Activated CD4-positive, alpha-beta T cell treated with anti-CD3 and anti-CD28 coated beads for 36 hours (primary cell): ENCODE data around the gene IGLL1. TPM values are rescaled to one million over a fixed set of nuclear protein-coding genes. Genes with fewer than 3 reads are reported as not detected.

ENCODE experiments used
- ATAC-seq: fragments of 200-7000 bp; cut with Tn5 transposase; one replicate; pipeline ENCODE4 v1.10.0; 2021; ENCODE audit warnings: mild to moderate bottlenecking, moderate library complexity
- CTCF ChIA-PET: fragments of 350-600 bp; sonication (Branson Sonifier 250); formaldehyde crosslinking; loops from one replicate; lab custom pipeline; 2021; ENCODE audit warnings: antibody characterized with exemption; lab: Charles Lee
- POLR2A ChIA-PET: fragments of 350-600 bp; sonication (Branson Sonifier 250); formaldehyde crosslinking; loops from one replicate; lab custom pipeline; 2021; ENCODE audit warnings: antibody characterized with exemption, inconsistent platforms; lab: Charles Lee
- DNase-seq: peaks from one replicate; pipeline ENCODE4 v3.0.0-alpha.2; 2020
- H3K27ac Mint-ChIP-seq: one replicate; pipeline ENCODE4 v1.8.0; 2021; ENCODE audit warnings: mixed read lengths
- H3K27me3 Mint-ChIP-seq: one replicate; pipeline ENCODE4 v1.8.0; 2021; ENCODE audit warnings: mixed read lengths
- H3K36me3 Mint-ChIP-seq: one replicate; pipeline ENCODE4 v1.8.0; 2021; ENCODE audit warnings: low read depth, mixed read lengths
- H3K4me1 Mint-ChIP-seq: one replicate; pipeline ENCODE4 v1.8.0; 2021; ENCODE audit warnings: mixed read lengths
- H3K4me3 Mint-ChIP-seq: one replicate; pipeline ENCODE4 v1.8.0; 2021; ENCODE audit warnings: mild to moderate bottlenecking, moderate library complexity, mixed read lengths
- H3K9me3 Mint-ChIP-seq: one replicate; pipeline ENCODE4 v1.8.0; 2021; ENCODE audit warnings: low read depth, mixed read lengths
- intact Hi-C, 2 experiments: fragments of 100-400 bp; cut with DNase I in 1 of 2; cut with micrococcal nuclease in 1 of 2; formaldehyde crosslinking; loops; one replicate each; pipeline versions ENCODE4 v1.14.2 to v1.15.1; 2022 to 2024; cut with DNase I, micrococcal nuclease
- total RNA-seq, 2 experiments: library from RNA; stranded (reverse); gene quantifications; one replicate each; pipeline ENCODE4 v1.2.3, GENCODE V29; 2021

IGLL1 gene
- total RNA-seq, 2 experiments from 2014 or later, result not detected

GRCh38 chr22:23533328-23533762 is 46.7 kb downstream of the IGLL1 start:
- Mint-ChIP-seq H3K27ac (no peak overlapping the region), H3K9me3 (no peaks in the 10 kb centered on the region), H3K36me3 (no peaks in the 10 kb centered on the region), H3K4me1 (no peaks in the 10 kb centered on the region), H3K27me3 (no peaks in the 10 kb centered on the region), H3K4me3 (no peak overlapping the region)
- ChIA-PET POLR2A (no interaction called here), CTCF (interaction anchor here (0.7 kb wide), 1 partner anchor 324 kb away, joined by 3 read pairs; the partner anchor contains the start of gene SLC2A11)
- ATAC-seq, result peak; percentile 64
- intact Hi-C loops, result loop anchor here in 1 of 2 experiments (10.0 kb wide), 1 partner anchor 99 kb away; no protein-coding TSS in a partner anchor
- peak; percentile 62 for DNase-seq

GRCh38 chr22:23532731-23533130 is 47.4 kb downstream of the IGLL1 start:
- no peak for DNase-seq
- intact Hi-C loops, result loop anchor here in 1 of 2 experiments (10.0 kb wide), 1 partner anchor 98 kb away; no protein-coding TSS in a partner anchor
- no peak overlapping the region for H3K4me3 Mint-ChIP-seq
- H3K4me1 Mint-ChIP-seq, result no peaks in the 10 kb centered on the region
- ChIA-PET CTCF (interaction anchor here (0.7 kb wide), 1 partner anchor 325 kb away, joined by 3 read pairs; the partner anchor contains the start of gene SLC2A11), POLR2A (no interaction called here)
- no peaks in the 10 kb centered on the region for H3K36me3 Mint-ChIP-seq
- H3K27me3 Mint-ChIP-seq, result no peaks in the 10 kb centered on the region
- no peak for ATAC-seq
- no peaks in the 10 kb centered on the region for H3K9me3 Mint-ChIP-seq
- H3K27ac Mint-ChIP-seq, result no peak overlapping the region

DNA sequence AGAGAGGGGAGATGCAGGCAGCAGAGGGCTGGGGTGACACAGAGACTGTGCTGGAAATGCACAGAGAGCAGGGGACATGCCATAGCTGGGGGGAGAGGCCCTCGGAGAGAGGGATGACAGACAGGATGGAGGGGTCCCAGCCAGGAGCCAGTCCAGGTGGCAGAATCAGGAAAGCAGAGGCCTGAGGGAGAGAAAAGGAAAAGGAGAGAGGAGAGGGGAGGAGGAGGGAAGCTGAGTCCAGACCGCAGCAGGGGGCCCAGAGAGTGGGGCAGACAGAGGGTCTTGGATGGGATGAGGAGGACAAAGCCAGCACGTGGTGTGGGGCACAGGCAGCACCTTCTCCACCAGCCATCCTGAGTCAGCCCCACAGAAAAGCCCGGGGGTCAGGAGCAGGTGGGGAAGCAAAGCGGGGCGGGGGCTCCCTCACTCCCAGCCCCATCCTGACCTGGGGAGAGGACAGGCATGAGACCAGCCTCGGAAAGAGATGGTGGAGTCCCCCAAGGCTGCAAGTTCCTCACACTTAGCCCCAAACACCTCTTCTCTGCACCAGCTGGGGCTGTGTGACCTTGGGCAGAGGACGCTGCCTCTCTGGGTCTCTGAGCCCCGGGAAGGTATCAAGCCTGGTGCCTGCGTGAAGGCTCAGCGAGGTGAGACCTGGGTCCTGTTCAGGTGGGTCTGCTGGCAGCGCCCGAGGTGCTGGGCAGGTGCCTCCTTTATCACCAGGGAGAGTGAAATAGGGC is 48.0 kb downstream of the IGLL1 start:
- Mint-ChIP-seq H3K27ac (no peak overlapping the region), H3K4me1 (no peaks in the 10 kb centered on the region), H3K9me3 (no peaks in the 10 kb centered on the region), H3K36me3 (no peaks in the 10 kb centered on the region), H3K27me3 (no peaks in the 10 kb centered on the region), H3K4me3 (no peak overlapping the region)
- CTCF ChIA-PET, result interaction anchor here (0.6 to 0.7 kb wide), 2 partner anchors 325 to 485 kb away, joined by 3 read pairs; partner anchors contain the start of gene SLC2A11
- intact Hi-C loops, result loop anchor here in 1 of 2 experiments (10.0 kb wide), 1 partner anchor 97 kb away; no protein-coding TSS in a partner anchor
- no peak for ATAC-seq
- no peak for DNase-seq
- POLR2A ChIA-PET, result no interaction called here

GRCh38 chr22:23531283-23531956 is 48.7 kb downstream of the IGLL1 start:
- Mint-ChIP-seq H3K9me3 (no peaks in the 10 kb centered on the region), H3K27me3 (no peaks in the 10 kb centered on the region), H3K4me1 (no peaks in the 10 kb centered on the region), H3K27ac (no peak overlapping the region), H3K4me3 (no peak overlapping the region), H3K36me3 (no peaks in the 10 kb centered on the region)
- DNase-seq, result no peak
- intact Hi-C loops, result loop anchor here in 1 of 2 experiments (10.0 kb wide), 1 partner anchor 97 kb away; no protein-coding TSS in a partner anchor
- ChIA-PET CTCF (interaction anchor here (0.6 kb wide), 1 partner anchor 485 kb away, joined by 3 read pairs; no protein-coding TSS in a partner anchor), POLR2A (no interaction called here)
- no peak for ATAC-seq

- Mint-ChIP-seq H3K27me3 (no peaks in the 10 kb centered on the region), H3K36me3 (no peaks in the 10 kb centered on the region), H3K27ac (no peak overlapping the region), H3K4me3 (no peak overlapping the region), H3K9me3 (no peaks in the 10 kb centered on the region), H3K4me1 (no peaks in the 10 kb centered on the region)
- intact Hi-C loops, result loop anchor here in 1 of 2 experiments (10.0 kb wide), 1 partner anchor 96 kb away; no protein-coding TSS in a partner anchor
- no peak for ATAC-seq
- ChIA-PET POLR2A (no interaction called here), CTCF (no interaction called here)
- DNase-seq, result no peak
Measured at GRCh38 chr22:23530766-23531282, 49.3 kb downstream of the IGLL1 start.

DNA sequence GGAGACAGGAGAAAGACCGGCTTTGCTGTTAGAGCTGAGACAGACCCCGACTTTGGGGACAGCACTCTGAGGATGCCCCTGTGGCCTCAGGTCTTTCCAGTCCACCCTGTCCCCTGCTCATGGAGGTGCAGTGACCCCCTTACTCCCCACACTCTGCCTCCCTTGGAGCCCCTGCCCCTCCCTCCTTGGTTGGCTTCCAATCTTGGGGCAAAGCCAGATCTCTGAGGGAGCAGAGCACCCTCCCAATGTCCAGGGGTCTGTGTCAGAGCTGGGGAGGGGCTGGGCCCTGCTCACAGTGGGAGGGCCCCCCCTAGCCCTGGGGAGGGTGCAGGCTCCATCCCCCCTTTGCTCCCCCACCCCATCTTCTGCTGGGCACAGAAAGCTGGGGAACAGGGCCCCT is 50.0 kb downstream of the IGLL1 start:
- ChIA-PET POLR2A (no interaction called here), CTCF (interaction anchor here (0.6 kb wide), 1 partner anchor 221 kb away, joined by 3 read pairs; no protein-coding TSS in a partner anchor)
- H3K36me3 Mint-ChIP-seq, result no peaks in the 10 kb centered on the region
- H3K27me3 Mint-ChIP-seq, result no peaks in the 10 kb centered on the region
- no peaks in the 10 kb centered on the region for H3K9me3 Mint-ChIP-seq
- no peaks in the 10 kb centered on the region for H3K4me1 Mint-ChIP-seq
- no peak overlapping the region for H3K4me3 Mint-ChIP-seq
- ATAC-seq (no peak), DNase-seq (no peak)
- intact Hi-C loops, result loop anchor here in 1 of 2 experiments (10.0 kb wide), 1 partner anchor 95 kb away; no protein-coding TSS in a partner anchor
- H3K27ac Mint-ChIP-seq, result no peak overlapping the region

DNA sequence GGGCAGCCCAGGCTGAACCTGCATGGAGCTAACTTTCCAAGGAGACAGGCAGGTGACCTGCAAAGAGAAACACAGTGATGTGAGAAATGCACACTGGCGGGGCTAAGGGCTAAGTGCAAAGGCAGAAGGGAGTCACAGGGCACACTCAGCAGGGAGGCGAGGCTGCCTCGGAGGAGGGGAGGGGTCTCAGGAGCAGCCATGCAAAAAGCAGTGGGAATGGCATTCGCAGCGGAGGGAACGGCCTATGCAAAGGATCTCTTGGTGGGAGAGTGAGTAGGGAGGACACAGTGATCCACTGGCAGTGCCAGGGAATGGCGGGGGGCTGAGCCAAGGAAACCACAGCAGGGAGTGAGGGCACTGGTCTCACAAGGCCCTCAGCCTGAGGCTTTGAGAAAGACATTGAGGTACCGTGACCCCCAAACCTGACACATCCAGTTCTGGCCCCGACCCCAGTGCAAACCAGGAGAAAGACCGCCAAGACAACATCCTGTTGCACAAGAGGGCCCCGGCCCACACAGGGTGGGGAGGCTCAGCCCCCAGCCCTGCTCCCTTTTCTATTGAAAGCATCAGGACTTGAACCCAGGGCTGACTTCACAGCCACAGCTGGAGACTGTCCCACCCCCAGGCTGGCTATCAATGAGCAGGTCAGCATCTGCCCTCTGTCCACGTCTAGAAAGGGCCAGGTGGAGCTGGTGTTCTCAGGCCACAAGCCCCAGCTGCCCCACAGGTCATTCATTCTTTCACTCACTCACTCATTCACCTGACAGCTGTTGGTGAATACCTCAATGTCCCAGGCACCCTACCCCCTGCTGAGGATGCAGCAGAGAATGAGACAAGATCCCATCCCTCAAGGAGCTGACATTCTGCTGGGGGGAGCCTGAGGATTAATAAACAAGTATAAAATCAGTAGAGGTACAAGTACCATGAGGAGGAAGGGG is 50.7 kb downstream of the IGLL1 start:
- Mint-ChIP-seq H3K9me3 (no peaks in the 10 kb centered on the region), H3K36me3 (no peaks in the 10 kb centered on the region), H3K4me1 (no peaks in the 10 kb centered on the region), H3K27me3 (no peaks in the 10 kb centered on the region), H3K27ac (no peak overlapping the region), H3K4me3 (no peak overlapping the region)
- ChIA-PET POLR2A (no interaction called here), CTCF (interaction anchor here (0.6 kb wide), 1 partner anchor 221 kb away, joined by 3 read pairs; no protein-coding TSS in a partner anchor)
- no peak for DNase-seq
- no peak for ATAC-seq
- intact Hi-C loops, result loop anchor here in 1 of 2 experiments (10.0 kb wide), 1 partner anchor 95 kb away; no protein-coding TSS in a partner anchor

DNA sequence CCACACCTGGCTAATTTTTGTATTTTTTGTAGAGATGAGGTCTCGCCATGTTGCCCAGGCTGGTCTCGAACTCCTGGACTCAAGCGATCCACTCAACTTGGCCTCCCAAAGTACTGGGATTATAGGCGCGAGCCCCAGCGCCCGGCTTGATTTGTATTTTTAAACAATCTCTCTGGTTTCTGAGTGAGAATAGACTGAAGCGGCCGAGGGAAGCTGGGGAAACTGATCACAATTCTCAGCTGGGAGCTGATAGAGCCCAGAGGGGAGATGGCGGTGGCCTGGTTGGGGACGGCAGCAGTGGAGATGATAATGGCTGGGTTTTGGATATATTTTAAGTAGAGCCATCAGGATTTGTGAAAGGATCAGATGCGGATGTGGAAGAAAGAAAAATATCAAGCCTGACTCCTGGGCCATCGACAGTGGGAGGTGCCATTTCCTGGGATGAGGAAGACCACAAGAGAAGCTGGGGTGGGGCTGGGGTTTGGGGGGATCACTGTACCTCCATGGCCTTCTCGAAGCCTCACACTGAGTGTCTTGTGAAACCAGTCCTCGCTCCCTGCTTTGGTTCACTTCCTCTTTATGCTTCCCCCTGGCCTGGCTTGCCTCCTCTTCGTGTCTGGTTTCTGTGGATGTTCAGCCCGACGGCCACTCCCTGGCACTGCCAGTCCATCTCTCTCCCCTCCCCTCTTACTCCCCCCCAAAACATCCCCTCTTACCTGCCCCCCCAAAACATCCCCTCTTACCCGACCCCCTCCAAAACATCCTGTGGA is 51.9 kb downstream of the IGLL1 start:
- Mint-ChIP-seq H3K27me3 (peaks cover under 1% of the 10 kb centered on the region), H3K9me3 (no peaks in the 10 kb centered on the region), H3K27ac (no peak overlapping the region), H3K36me3 (no peaks in the 10 kb centered on the region), H3K4me3 (no peak overlapping the region), H3K4me1 (no peaks in the 10 kb centered on the region)
- no peak for DNase-seq
- CTCF ChIA-PET, result no interaction called here
- ATAC-seq, result no peak
- POLR2A ChIA-PET, result no interaction called here
- intact Hi-C loops, result no loop called here

DNA sequence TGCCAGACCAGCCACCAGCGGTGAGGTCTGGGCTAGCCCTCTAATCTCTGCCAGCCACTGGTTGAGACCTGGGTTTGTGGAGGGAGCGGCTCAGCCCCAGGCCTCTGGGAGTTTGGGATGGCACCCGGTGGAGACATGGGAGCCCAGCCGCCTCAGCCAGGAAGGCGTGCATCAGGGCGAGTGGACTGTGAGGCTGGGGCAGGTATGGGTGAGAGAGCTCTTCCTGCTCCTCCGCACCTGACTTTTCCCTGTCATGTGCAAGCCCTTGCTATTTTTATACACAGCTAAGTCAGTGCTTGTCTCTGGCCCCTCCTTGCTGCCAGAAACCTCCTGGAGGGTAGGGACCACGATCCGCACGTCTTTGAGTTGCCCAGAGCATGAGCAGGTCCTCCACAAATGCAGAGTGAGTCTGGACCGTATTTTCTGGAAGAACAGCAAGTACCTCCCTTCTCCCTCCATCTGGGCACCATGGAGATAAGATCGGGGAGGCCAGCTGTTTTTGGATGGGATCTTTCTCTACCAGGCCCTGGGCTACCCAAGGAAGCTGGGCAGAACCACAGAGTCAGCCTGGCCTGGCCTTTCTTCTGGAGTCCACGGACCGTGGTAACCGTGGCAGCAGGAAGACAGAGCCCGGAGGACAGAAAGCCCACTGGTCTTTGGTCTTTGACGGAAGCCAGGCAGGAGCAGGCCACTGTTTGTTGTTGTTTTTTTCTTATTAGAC is 53.3 kb downstream of the IGLL1 start:
- no peak for ATAC-seq
- Mint-ChIP-seq H3K9me3 (no peaks in the 10 kb centered on the region), H3K36me3 (no peaks in the 10 kb centered on the region), H3K4me3 (no peak overlapping the region), H3K27ac (no peak overlapping the region), H3K4me1 (no peaks in the 10 kb centered on the region), H3K27me3 (peaks cover 4% of the 10 kb centered on the region)
- CTCF ChIA-PET, result no interaction called here
- DNase-seq, result no peak
- POLR2A ChIA-PET, result no interaction called here
- intact Hi-C loops, result no loop called here

DNA sequence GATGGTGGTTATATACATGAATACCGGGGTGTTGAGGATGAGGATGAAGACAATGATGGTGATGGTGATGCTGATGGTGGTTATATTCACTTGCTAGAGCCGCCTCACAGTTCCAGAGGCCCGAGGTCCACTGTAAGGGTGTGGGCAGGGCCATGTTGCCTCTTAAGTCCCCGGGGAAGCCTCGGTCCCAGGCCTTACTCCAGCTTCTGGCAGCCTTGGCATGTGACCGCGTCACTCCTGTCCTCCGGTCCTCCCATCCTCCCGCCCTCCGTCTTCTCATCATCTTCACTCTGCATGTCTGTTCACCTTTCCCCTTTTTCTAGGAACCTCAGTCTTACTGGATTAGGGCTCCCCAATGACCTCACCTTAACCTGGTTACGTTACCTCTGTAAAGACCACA is 54.6 kb downstream of the IGLL1 start:
- ATAC-seq, result no peak
- ChIA-PET CTCF (no interaction called here), POLR2A (no interaction called here)
- intact Hi-C loops, result no loop called here
- peaks cover 5% of the 10 kb centered on the region for H3K4me1 Mint-ChIP-seq
- peaks cover 9% of the 10 kb centered on the region for H3K27me3 Mint-ChIP-seq
- DNase-seq, result no peak
- no peaks in the 10 kb centered on the region for H3K9me3 Mint-ChIP-seq
- H3K27ac Mint-ChIP-seq, result no peak overlapping the region
- no peak overlapping the region for H3K4me3 Mint-ChIP-seq
- H3K36me3 Mint-ChIP-seq, result no peaks in the 10 kb centered on the region
